ENCODE results near the gene PAPPA. TPM values are rescaled to one million over a fixed set of nuclear protein-coding genes. Genes with fewer than 3 reads are reported as not detected.

Gene PAPPA
- total RNA-seq, 3 donors from 2014 or later (not counting 1 experiment from before 2014, with no cell fraction given), result not detected

DNA sequence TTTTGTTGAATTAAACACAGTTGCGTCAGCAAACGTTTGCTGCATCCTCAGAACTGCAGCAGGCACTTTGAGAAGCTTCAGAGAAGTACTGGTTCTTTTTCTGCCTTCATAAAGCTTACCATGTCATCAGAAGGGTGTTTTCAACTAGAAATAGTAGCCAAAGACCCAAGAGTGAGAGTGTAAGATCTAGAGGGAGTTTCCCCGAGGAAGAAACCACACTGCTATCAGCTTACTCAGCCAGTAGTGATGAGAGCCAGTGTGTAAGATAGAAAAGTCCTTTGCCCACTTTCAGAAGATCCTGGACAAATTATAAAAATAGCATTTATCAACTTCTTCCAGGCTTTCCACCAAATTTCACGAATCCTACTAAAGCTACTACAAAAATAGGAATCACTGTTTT is 154.5 kb downstream of the PAPPA start:
- Histone ChIP-seq H3K9me3 (ENCODE audit: control insufficient read depth, insufficient read depth, low read length) (no peaks in the 10 kb centered on the region), H3K4me1 (ENCODE audit: control insufficient read depth, insufficient read depth, low read length) (no peaks in the 10 kb centered on the region), H3K27me3 (ENCODE audit: control insufficient read depth, insufficient read depth, low read length) (no peaks in the 10 kb centered on the region), H3K4me3 (ENCODE audit: low read length) (no peak overlapping the region), H3K36me3 (ENCODE audit: control insufficient read depth, insufficient read depth, low read length) (no peaks in the 10 kb centered on the region), H3K27ac (ENCODE audit: low read length) (no peak overlapping the region)
- H3K27ac Mint-ChIP-seq, result no peak overlapping the region
- no peaks in the 10 kb centered on the region for H3K4me1 Mint-ChIP-seq
- no peak overlapping the region for H3K4me3 Mint-ChIP-seq
- WGBS (ENCODE audit: insufficient coverage), result 68% methylated on average over 4 of the region's 4 CpGs
- no peaks in the 10 kb centered on the region for H3K27me3 Mint-ChIP-seq (ENCODE audit: low read depth in 2 of 2)
- no peaks in the 10 kb centered on the region for H3K36me3 Mint-ChIP-seq
- TF ChIP-seq, protein P1, sequence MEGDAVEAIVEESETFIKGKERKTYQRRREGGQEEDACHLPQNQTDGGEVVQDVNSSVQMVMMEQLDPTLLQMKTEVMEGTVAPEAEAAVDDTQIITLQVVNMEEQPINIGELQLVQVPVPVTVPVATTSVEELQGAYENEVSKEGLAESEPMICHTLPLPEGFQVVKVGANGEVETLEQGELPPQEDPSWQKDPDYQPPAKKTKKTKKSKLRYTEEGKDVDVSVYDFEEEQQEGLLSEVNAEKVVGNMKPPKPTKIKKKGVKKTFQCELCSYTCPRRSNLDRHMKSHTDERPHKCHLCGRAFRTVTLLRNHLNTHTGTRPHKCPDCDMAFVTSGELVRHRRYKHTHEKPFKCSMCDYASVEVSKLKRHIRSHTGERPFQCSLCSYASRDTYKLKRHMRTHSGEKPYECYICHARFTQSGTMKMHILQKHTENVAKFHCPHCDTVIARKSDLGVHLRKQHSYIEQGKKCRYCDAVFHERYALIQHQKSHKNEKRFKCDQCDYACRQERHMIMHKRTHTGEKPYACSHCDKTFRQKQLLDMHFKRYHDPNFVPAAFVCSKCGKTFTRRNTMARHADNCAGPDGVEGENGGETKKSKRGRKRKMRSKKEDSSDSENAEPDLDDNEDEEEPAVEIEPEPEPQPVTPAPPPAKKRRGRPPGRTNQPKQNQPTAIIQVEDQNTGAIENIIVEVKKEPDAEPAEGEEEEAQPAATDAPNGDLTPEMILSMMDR (IDR thresholded peaks at IDR 0.05), result no peak
- H3K9me3 Mint-ChIP-seq, result peaks cover 0 to 9% of the 10 kb centered on the region in 2 donors
- ATAC-seq (no peak), DNase-seq (no peak)
- intact Hi-C loops (cut with micrococcal nuclease), result no loop called here

DNA sequence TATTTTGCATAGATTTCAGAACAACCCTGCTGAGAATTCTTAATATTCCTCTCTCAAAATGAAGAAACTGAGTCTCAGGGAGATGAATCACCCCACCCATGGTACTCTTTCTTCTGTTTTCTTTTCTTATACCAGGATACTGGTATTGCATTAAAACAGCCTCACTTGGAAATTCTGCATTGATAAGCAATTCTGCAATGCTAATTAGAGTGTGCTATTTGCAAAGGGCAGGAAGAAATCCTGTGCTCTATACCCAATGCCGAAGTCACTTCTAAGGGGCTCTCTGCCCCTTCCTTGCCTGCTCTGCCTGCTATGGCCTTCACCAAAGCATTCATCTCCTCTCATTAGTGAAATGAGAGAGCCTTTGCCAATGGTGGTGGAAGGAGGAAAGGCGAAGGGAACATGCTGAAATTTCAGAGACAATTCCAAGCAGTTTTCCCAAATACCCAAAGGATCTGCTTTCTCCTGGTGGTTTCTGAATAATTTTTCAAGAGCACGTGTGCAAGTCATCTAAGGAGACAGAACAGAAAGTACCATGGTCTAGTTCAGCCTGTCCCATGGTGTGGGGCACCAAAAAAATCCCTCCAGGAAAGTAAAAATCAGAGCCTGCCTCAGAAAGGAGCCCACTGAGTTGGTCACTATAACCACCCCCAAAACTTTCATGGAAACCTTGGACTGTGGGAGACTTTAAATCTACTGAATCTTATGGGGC is 156.5 kb downstream of the PAPPA start:
- H3K27ac Mint-ChIP-seq, result no peak overlapping the region
- WGBS (ENCODE audit: insufficient coverage), result 47% methylated on average over 3 of the region's 3 CpGs
- no peaks in the 10 kb centered on the region for H3K4me1 Mint-ChIP-seq
- H3K4me3 ChIP-seq (ENCODE audit: low read length), result no peak overlapping the region
- ATAC-seq (no peak), DNase-seq (no peak)
- TF ChIP-seq, protein P1 (IDR thresholded peaks at IDR 0.05), result no peak
- no peaks in the 10 kb centered on the region for H3K27me3 ChIP-seq (ENCODE audit: control insufficient read depth, insufficient read depth, low read length)
- H3K27ac ChIP-seq (ENCODE audit: low read length), result no peak overlapping the region
- no peak overlapping the region for H3K4me3 Mint-ChIP-seq
- H3K27me3 Mint-ChIP-seq (ENCODE audit: low read depth in 2 of 2), result no peaks in the 10 kb centered on the region
- H3K36me3 ChIP-seq (ENCODE audit: control insufficient read depth, insufficient read depth, low read length), result no peaks in the 10 kb centered on the region
- H3K9me3 ChIP-seq (ENCODE audit: control insufficient read depth, insufficient read depth, low read length), result no peaks in the 10 kb centered on the region
- H3K4me1 ChIP-seq (ENCODE audit: control insufficient read depth, insufficient read depth, low read length), result no peaks in the 10 kb centered on the region
- peaks cover 3 to 9% of the 10 kb centered on the region in 2 donors for H3K9me3 Mint-ChIP-seq
- H3K36me3 Mint-ChIP-seq, result no peaks in the 10 kb centered on the region
- intact Hi-C loops (cut with micrococcal nuclease), result no loop called here

DNA sequence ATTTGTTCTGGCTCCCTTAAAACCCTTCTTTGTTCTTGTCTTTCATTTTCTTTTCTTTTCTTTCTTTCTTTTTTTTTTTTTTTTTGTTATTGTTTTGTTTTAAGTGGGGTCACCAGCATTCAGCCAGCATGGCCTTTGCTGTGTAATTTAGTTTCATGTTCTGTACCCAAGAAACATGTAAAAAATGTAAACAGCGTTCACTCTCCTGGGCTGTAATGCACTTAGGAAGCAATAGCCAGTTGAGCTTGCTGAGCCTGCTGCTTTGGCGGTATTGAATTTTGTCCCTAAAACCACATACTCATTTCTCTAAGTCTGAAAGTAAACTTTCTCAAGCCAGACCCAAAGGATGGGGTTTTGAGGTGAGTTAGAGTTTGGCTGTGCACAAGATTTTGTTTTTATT is 158.6 kb downstream of the PAPPA start:
- no peaks in the 10 kb centered on the region for H3K36me3 ChIP-seq (ENCODE audit: control insufficient read depth, insufficient read depth, low read length)

More for the DNA sequence above, 158.6 kb downstream of the PAPPA start:
- ATAC-seq (no peak), DNase-seq (no peak)
- H3K4me3 ChIP-seq (ENCODE audit: low read length), result no peak overlapping the region
- no peaks in the 10 kb centered on the region for H3K4me1 ChIP-seq (ENCODE audit: control insufficient read depth, insufficient read depth, low read length)
- Mint-ChIP-seq H3K4me3 (no peak overlapping the region), H3K27me3 (ENCODE audit: low read depth in 2 of 2) (no peaks in the 10 kb centered on the region), H3K27ac (no peak overlapping the region), H3K9me3 (peaks cover 5 to 6% of the 10 kb centered on the region in 2 donors), H3K36me3 (no peaks in the 10 kb centered on the region), H3K4me1 (no peaks in the 10 kb centered on the region)
- H3K27me3 ChIP-seq (ENCODE audit: control insufficient read depth, insufficient read depth, low read length), result no peaks in the 10 kb centered on the region
- H3K27ac ChIP-seq (ENCODE audit: low read length), result no peak overlapping the region
- H3K9me3 ChIP-seq (ENCODE audit: control insufficient read depth, insufficient read depth, low read length), result no peaks in the 10 kb centered on the region
- whole genome bisulfite sequencing (ENCODE audit: insufficient coverage), result 90% methylated on average over 2 of the region's 2 CpGs
- TF ChIP-seq, protein P1 (IDR thresholded peaks at IDR 0.05), result no peak
- intact Hi-C loops (cut with micrococcal nuclease), result no loop called here
